ENCODE measurements around the gene SPDYC.
"Not testable (repeated sequence)": the region's sequence is repeated elsewhere in the genome, so short reads cannot be mapped to it uniquely, and the experiment has no call there.

The SPDYC gene

DNA sequence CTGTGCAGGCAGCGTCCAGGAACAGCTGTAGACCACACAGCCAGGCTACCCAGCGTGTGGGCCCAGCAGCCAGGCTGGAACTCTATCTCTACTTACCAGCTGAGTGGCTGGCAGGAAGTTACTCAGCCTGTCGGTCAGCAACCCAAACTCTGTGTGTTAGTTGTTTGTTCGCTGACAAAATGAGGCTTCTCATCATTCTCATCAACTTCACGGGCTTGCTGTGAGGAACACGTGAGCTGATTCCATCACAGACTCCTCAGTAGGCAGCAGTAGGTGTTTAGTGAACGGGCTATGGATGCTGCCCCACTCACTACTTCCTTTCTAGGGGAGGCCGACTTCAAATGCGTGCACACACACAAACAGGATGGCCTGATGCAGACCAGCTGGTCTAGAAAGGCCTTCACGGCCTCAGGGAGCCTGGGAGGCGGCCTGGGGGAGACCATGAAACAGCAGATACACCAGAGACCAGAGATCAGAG, 830 bp upstream of the SPDYC start:
- no peak for DNase-seq (ENCODE audit: low read depth)

DNA sequence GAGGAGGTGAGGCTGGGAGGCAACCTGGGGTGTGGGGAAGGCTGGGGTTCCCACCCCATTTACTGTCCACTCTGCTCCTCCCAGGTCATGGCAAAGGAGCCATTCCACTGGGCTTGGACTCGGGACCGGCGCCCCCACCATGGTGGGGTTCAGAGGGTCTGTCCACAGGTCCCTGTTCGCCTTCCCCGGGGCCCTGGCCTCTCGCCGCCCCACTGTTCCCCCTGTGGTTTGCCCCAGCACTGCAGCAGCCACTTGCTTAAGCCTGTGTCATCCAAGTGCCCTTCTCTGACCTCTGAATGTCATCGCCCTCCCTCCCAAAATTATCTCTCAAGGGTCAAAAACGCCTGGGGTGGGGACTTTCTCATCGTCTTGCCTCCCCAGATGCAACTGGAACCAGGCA, 2.6 kb downstream of the SPDYC start:
- DNase-seq (ENCODE audit: low read depth) = no peak

DNA sequence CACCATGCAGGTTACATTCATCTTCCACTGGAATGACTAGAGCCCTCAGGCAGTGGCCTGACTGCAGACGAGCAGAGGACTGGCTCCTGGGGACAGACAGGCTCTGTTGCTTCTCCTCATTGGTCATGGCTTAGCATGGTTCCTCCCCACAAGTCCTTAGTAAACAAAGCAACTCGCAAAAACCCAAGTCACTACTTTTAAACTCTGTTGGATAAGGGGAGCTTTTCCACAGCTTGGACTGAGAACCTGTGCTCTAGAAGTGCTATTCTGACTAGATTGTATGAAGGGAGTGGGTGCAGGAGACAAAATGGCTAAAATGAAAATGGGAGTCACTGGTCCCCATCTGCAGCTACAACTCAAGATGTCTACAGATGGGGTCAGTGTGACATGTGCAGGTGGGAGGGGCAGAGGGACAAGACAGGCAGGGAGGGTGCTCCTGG, 4.6 kb downstream of the SPDYC start:
- DNase-seq (ENCODE audit: low read depth) = not testable (repeated sequence)

DNA sequence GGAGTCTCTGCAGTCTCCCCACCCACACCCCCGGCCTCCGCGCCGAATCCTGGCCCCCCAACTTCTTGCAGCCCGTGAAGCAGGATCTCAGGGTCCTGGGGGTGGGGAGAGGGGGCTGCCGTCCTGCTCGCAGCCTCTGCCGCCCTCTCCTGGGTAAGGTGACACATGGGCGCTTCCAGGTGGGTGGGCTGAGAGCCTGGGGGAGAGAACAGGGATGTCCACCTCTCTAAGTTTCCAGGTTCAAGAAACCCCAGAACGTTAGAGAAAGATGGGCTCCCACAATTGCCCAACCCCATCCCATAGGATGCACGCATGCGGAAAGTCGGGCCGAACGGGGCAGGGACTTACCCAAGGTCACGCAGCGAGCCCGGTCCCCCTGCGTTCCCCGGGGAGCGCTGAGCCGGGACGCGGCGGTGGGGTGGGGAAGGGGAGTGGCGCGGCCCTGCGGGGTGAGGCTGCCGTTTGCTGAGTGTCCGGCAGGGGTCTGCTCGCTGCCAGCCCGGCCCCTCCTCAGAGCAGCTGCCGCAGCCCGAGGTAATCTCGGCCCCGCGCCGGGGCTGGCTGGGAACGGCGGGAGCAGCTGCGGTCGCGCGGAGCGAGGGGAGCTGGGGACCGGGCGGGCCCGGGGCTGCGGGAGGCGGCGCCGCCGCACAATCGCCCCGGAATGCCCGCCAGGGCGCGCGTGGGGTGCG, 11.0 kb downstream of the SPDYC start:
- DNase-seq (ENCODE audit: low read depth) = peak; percentile 34

DNA sequence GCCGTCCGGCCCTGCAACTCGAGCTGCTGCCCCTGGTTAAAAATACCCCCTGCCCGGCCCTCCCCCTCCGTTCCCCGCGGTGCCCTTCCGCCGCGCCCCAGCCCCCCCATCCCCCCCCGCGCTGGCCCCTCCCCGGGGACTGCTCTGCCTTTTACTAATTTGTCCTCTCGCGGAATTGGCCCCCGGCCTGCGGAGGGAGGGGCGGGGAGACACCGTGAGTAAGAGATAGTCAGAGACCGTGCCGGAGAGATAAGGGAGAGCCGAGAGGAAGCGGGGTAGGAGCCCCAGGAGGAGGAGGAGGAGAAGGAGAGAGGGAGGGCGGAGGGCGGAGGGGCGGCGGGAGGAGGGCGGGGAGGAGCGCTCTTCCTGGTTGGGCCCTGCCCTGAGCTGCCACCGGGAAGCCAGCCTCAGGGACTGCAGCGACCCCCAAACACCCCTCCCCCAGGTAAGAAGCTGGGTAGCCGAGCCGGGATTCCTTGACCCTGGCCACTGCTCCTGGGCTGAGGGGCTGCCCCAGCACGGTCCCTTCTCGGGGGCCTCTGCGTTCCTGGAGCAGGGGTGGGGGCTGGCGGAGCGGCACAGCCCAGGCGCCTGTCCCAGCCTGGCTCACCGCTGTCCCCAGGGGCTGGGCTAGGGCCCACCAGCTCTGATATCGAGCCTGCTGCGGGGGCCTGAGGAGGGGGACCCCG, 11.7 kb downstream of the SPDYC start, which contains the start of gene CAPN1:
Gene CAPN1 (plus strand): TSS at position 360 of the 689 bp plus-strand sequence. CDS start 774 bp downstream, outside the sequence.
- DNase-seq (ENCODE audit: low read depth) = peak; percentile 57

DNA sequence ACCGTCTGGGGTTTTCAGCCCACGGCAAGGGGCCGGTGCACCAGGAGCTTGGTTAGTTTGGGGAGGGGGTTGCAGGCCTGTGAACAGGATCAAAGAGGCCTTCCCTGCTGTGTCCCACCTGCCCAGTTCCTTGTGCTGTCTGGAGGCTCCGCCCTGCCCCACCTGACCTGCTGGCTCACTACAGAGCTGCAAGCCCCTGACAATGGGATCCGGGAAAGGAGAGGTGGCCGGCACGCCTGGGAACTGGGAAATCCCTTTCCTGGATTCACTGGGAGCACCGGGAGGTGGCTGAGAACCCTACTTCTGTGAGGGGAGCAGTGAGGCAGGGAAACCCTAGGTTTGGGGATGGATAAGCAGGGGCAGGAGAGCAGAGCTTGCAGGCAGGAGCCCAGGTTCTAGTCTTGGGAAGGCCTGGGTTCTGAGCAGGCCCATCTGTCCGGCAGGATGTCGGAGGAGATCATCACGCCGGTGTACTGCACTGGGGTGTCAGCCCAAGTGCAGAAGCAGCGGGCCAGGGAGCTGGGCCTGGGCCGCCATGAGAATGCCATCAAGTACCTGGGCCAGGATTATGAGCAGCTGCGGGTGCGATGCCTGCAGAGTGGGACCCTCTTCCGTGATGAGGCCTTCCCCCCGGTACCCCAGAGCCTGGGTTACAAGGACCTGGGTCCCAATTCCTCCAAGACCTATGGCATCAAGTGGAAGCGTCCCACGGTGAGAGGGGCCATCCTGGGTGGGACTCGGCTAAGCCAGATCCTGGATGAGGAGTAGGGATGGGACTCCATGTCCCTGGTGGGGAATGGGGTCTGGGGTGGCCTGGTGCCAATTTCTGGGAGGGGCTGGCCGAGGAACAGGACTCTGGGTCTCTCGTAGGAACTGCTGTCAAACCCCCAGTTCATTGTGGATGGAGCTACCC, 12.5 kb downstream of the SPDYC start:
- DNase-seq (ENCODE audit: low read depth) = no peak

DNA sequence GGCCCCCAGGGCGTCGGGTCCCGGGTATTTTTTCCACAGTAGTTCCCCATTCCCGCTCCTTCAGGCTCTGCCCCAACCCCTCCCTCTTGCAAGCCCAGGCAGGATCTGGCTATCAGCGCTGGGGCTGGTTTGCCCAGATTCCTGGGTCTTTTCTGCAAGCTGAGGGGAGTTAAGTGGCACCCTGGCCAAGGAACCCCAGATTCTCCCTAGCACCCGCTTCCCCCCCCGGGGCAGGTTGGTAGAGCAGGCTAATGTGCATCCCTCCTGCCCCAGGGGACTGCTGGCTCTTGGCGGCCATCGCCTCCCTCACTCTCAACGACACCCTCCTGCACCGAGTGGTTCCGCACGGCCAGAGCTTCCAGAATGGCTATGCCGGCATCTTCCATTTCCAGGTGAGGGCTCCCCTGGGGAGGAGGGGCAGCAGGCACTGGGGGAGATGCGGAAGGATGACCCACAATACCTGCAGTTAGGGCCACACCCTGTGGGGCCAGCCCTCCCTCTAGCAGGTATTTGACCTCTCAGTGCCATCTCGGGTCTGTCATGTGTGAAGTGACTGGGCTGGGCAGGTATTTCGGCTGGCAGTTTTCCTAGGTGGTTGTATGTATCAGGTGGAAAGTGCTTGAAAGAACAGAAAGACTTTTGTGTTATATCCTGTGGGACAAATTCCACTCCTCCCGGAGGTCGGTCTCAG, 13.3 kb downstream of the SPDYC start:
- no peak for DNase-seq (ENCODE audit: low read depth)

DNA sequence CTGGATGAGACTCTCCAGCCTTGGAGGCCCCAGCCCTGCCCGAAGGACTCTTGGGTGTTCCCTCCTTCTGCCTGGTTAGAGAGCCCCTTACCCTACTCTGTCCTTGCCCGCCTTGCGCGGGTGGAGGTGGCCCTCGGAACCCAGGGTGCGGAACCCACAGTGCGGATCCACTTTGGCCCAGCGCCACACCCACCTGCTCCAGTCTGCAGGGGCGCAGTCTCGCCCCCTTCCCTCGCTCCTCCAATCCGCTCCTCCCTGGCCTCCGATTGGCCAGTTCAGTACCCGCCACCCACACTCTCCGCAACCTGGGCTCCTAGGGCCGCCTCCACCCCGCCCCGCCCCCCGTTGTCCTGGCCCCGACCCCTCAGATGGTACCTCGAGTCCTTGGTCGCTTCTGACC, 14.1 kb downstream of the SPDYC start:
- DNase-seq (ENCODE audit: low read depth) = no peak

DNA sequence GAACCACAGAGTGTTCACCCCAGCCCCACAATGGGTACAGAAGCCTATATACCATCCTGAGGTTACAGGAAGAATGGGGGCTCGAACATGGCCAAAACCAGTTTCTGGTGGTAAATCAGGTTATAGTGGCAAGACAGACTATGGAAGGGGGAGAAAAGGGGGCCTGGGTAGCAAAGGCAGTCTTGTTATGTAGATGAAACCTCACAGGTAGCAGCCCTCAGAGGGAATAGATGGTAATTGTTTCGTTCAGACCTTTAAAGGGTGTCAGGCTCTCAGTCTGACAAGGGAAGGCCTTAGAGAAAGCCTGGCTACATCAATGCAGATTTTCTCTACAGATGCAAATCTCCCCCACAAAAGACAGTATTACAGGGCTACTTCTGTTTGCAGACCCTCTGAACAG, 15.1 kb downstream of the SPDYC start:
- DNase-seq (ENCODE audit: low read depth) = no peak

DNA sequence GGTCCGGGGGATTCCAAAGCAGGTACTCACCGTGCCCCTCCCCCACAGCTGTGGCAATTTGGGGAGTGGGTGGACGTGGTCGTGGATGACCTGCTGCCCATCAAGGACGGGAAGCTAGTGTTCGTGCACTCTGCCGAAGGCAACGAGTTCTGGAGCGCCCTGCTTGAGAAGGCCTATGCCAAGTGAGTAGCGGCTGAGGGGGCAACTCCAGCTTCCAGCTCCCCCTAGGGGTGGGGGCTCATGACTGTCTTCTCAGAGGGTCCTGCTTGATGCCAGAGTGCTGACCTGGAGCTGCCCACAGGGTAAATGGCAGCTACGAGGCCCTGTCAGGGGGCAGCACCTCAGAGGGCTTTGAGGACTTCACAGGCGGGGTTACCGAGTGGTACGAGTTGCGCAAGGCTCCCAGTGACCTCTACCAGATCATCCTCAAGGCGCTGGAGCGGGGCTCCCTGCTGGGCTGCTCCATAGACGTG, 15.9 kb downstream of the SPDYC start:
- DNase-seq (ENCODE audit: low read depth) = no peak

DNA sequence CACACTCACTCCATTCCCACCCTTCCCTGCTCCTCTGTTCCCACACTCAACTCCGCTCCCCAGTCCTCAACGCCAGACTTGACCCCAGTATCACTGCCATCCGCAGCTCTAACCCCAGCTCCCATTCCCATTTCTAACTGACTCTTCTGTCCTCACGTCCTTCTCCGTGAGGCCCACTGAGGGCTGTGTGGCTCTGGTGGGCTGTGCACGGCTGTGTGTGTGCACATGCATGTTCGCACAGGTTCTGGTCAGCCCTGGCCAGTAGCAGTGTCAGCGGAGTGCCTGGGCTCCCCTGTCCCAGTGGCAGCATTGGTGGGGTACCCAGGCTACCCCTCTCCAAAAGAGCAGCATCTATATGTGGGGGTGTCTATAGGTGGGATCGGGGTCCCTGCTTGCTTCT, 16.7 kb downstream of the SPDYC start:
- DNase-seq (ENCODE audit: low read depth) = no peak

DNA sequence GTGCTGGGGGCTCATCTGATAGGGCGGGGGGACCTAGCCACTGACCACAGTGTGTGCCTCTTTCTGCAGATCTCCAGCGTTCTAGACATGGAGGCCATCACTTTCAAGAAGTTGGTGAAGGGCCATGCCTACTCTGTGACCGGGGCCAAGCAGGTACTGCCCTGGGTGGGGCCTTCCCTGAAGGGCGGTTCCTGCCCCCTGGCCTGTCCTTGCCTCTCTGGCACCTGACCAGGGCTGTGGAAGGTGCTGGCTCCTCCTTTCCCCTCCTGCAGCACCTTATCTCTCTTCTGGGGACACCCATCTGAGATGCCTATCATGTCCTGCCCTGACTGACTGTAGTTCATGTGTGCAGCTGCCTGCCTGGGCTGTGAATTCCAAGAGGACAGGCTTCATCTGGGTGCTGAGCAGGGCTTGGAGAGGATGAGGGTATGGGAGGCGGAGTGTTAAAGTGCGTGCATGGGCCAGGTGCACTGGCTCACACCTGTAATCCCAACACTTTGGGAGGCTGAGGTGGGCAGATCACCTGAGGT, 17.2 kb downstream of the SPDYC start:
- DNase-seq (ENCODE audit: low read depth) = no peak

DNA sequence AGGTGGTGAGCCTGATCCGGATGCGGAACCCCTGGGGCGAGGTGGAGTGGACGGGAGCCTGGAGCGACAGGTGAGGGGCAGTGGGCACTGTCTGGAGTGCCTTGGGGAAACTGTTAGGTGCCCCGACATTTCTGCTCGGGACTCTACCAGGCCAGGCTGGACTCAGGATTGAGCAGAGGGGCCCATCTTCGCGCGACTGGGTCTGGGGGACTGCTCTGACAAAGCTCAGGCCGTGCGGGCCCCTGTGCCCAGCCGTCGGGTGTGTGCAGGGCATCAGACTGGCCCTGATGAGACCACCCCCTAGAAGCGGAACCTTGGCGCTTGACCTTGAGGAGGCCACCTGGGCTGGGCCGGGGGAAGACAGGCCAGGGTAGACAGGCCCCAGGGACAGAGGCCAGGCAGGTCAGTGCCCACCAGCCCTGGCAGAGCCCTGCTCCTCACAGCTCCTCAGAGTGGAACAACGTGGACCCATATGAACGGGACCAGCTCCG, 18.0 kb downstream of the SPDYC start:
- no peak for DNase-seq (ENCODE audit: low read depth)

DNA sequence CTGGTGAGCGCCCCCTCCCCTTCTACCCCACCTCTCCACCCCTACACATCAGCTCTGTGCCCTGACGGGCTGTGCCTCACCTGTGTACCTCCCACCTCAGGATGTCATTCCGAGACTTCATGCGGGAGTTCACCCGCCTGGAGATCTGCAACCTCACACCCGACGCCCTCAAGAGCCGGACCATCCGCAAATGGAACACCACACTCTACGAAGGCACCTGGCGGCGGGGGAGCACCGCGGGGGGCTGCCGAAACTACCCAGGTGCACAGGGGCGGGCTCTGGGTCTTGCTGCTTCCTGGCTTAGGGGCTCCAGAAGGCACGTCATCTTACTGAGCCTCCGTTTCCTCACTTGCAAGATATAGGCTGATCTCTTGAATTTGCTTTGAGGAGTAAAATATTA, 18.5 kb downstream of the SPDYC start:
- no peak for DNase-seq (ENCODE audit: low read depth)

DNA sequence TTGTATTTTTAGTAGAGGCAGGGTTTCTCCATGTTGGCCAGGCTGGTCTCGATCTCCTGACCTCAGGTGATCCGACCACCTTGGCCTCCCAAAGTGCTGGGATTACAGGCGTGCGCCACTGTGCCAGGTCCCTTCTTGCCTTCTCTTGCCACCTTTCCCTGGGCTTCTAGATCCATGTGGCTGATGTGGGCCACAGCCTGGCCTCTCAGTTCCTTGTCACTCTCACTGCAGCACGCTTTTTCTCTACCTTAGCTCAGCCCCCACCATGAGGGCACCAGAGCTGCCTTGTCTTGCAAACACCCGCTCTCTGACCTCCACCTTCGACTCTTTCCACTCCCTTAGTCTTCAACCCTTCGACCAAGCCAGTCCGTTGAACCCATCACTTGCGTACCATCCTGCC, 19.2 kb downstream of the SPDYC start:
- no peak for DNase-seq (ENCODE audit: low read depth)

DNA sequence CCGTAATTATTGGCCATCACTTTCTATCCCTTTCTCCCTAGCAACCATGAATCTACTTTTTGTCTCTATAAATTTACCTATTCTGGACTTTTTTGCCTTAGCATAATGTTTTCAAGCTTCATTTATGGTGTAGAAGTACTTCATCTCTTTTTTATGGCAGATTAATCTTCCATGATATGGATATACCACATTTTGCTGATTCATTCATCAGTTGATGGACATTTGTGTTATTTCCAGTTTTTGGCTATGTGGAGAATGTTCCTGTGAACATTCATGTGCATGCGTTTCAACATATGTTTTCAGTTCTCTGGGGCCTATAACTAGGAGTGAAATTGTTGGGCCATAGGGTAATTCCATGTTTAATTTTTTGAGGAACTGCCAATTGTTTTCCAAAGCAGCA, 24.5 kb downstream of the SPDYC start:
- no peak for DNase-seq (ENCODE audit: low read depth)

DNA sequence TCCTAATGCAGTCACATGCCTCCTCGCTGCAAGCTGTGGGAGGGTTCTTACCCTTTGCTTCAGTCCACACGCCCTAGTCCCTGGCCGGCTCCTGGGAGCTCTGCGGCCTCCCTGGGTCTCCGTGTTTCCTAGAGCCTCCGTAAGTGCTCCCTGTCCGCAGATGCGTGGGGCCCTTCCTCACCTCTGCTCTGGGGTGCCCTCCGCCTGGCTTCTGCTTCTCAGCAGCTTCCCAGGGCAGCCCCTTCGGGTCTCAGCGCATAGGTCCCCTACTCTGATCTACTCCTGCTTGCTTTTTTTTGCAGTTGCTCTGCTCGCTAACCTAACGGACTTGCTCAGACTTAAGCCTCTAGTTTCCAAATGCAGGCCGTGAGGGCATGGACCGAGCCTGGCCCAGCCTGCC, 34.1 kb downstream of the SPDYC start:
- no peak for DNase-seq (ENCODE audit: low read depth)

DNA sequence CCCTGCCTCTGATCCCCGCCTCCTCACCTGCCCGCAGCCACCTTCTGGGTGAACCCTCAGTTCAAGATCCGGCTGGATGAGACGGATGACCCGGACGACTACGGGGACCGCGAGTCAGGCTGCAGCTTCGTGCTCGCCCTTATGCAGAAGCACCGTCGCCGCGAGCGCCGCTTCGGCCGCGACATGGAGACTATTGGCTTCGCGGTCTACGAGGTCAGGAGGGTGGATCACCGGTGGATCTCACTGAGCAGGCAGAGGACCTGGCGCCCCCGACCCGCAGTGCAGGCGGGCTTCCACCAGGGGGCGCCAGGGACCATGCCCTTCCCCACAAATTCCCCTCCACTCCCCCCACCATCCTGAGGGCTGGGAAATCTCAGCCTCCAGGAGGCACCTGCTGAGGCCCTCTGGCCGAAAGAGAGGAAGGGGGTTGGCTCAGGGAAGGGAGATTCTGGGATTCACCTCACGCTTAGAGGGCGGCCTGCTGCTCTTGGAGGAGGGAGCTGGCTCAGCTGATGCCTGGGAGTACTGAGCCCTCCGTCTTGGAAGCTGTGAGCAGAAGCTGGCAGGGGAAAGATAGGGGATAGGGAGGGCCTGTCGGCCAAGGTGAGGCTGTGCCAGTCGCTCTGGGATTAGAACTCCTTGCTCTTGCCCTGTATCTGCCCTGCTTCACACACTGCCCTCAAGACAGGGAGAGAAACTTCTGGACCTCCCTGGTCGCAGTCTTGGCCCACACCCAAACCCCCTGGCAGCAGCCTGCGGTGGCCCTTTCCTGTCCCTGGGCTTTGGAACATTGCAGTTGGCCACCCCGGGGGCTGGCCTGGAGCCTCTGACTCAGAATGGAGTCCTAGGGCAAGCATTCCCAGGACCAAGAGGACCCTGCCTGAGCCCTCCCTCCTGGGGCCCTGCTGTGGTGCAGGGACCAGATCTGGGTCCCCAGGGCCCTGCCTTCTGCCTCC, 34.9 kb downstream of the SPDYC start:
- peak; percentile 26 for DNase-seq (ENCODE audit: low read depth)

DNA sequence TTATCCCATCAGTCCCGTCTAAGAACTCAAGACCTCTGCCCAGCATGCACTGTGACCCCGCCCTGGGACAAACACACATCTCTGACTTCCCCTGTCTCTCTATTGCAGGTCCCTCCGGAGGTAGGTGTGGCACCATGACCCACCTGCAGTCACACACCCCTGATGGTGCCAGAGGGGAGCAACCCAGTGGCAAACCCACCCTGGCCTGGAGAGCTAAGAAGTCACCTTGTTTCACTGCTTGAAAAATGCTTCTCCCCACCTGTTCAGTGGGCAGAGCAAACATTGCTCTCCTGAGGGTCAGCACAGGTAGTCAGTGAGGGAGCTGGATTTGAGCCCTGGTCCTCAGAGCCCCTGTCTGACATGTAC, 35.6 kb downstream of the SPDYC start:
- DNase-seq (ENCODE audit: low read depth) = no peak

DNA sequence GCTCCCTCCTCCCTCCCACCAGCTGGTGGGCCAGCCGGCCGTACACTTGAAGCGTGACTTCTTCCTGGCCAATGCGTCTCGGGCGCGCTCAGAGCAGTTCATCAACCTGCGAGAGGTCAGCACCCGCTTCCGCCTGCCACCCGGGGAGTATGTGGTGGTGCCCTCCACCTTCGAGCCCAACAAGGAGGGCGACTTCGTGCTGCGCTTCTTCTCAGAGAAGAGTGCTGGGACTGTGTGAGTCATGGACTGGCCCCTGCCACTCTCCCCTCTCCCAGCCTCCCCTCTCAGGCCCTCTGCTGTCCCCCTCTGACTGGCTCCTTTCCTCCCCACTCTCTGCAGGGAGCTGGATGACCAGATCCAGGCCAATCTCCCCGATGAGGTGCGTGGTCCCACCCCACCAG, 36.4 kb downstream of the SPDYC start:
- no peak for DNase-seq (ENCODE audit: low read depth)
